NCI-H1694 treated with DMSO at 0.1 percent for 48 hours (cell line): ENCODE results near the gene ACYP1.

ENCODE experiments used
- DNase-seq: peaks from one replicate; lab custom pipeline; 2025; lab: John Stamatoyannopoulos, UW

Gene ACYP1

GRCh38 chr14:75040507-75040906 lies 23.3 kb downstream of the ACYP1 start:
- DNase-seq, result no peak

GRCh38 chr14:75032939-75033338 lies 30.9 kb downstream of the ACYP1 start:
- DNase-seq, result peak; percentile 76

GRCh38 chr14:75030147-75030546 lies 33.7 kb downstream of the ACYP1 start:
- DNase-seq, result no peak

- DNase-seq, result no peak
Observed at GRCh38 chr14:75025876-75026275, 37.9 kb downstream of the ACYP1 start.

- no peak for DNase-seq
Observed at GRCh38 chr14:75025082-75025481, 38.7 kb downstream of the ACYP1 start.

- no peak for DNase-seq
Observed at GRCh38 chr14:75023108-75023507, 40.7 kb downstream of the ACYP1 start.

- DNase-seq, result peak; percentile 20
Observed at GRCh38 chr14:75022655-75023054, 41.2 kb downstream of the ACYP1 start.

- DNase-seq, result no peak
Observed at GRCh38 chr14:75018694-75019093, 45.1 kb downstream of the ACYP1 start.

GRCh38 chr14:75016815-75017214 lies 47.0 kb downstream of the ACYP1 start:
- DNase-seq, result no peak

- no peak for DNase-seq
Observed at GRCh38 chr14:75015496-75015895, 48.3 kb downstream of the ACYP1 start.

GRCh38 chr14:75013290-75013689 lies 50.5 kb downstream of the ACYP1 start:
- no peak for DNase-seq

GRCh38 chr14:75011356-75011994 lies 52.3 kb downstream of the ACYP1 start:
- DNase-seq, result no peak

GRCh38 chr14:75010472-75011093 lies 53.2 kb downstream of the ACYP1 start:
- no peak for DNase-seq

GRCh38 chr14:75009176-75009575 lies 54.6 kb downstream of the ACYP1 start:
- no peak for DNase-seq

GRCh38 chr14:75005357-75005756 lies 58.5 kb downstream of the ACYP1 start:
- no peak for DNase-seq

- DNase-seq, result no peak
Observed at GRCh38 chr14:75003250-75004027, 60.4 kb downstream of the ACYP1 start.
